ENCODE data around the gene PRKAG1. TPM values are rescaled to one million over a fixed set of nuclear protein-coding genes. Genes with fewer than 3 reads are reported as not detected.

PRKAG1 gene
- total and polyA plus RNA-seq, 10 of the 15 experiments (the other 5 are each of a cell fraction or from before 2014, with no cell fraction given) = 44.5 to 91.6 (median 60.9) TPM

- TF ChIP-seq PRDM15 (CRISPR knock-in tag; IDR thresholded peaks at IDR 0.05) = no peak
- no peak for TF ChIP-seq HDGF (IDR thresholded peaks at IDR 0.05)
- TF ChIP-seq ATF7 (IDR thresholded peaks at IDR 0.05; ENCODE audit: low read depth) = no peak
- no peak for TF ChIP-seq BMI1 (IDR thresholded peaks at IDR 0.05; ENCODE audit: borderline replicate concordance)
- TF ChIP-seq RFX5 (IDR thresholded peaks at IDR 0.05; ENCODE audit: low read depth, low read length) = no peak
Observed at GRCh38 chr12:49051777-49052438, 33.3 kb upstream of the PRKAG1 start (continued).

GRCh38 chr12:49051373-49051764 lies 32.8 kb upstream of the PRKAG1 start:
- ChIA-PET SMC1A (ENCODE audit: uncharacterized antibody, unreplicated experiment) (no interaction called here), CTCF (no interaction called here), RAD21 (ENCODE audit: unreplicated experiment) (no interaction called here), POLR2A (interaction anchor here (1.0 kb wide), 1 partner anchor 12 kb away, joined by 3 read pairs; no protein-coding TSS in a partner anchor)
- FAIRE-seq (no peak), ATAC-seq (no peak), DNase-seq (ENCODE audit: low read depth, low spot score) (no peak)
- Histone ChIP-seq H2AFZ (ENCODE audit: control insufficient read depth, low read depth, low read length) (no peak overlapping the region), H3K4me1 (ENCODE audit: control insufficient read depth, insufficient read depth, low read length) (0 out of 2 replicates have a peak, but pooled peaks cover 1% of the 10 kb centered on the region), H3K79me2 (ENCODE audit: control insufficient read depth, insufficient read depth, low read length) (peaks cover 22% of the 10 kb centered on the region), H4K20me1 (ENCODE audit: control insufficient read depth, insufficient read depth) (peaks cover 21% of the 10 kb centered on the region), H3K36me3 (ENCODE audit: control insufficient read depth in 2 of 2, insufficient read depth in 2 of 2, low read length in 1 of 2) (peaks cover 44 to 67% of the 10 kb centered on the region in 2 experiments), H3K4me3 (no peak overlapping the region), H3K4me2 (ENCODE audit: control insufficient read depth, insufficient read depth) (no peak overlapping the region), H3K27me3 (replicated peaks in 1 of 2; ENCODE audit: control insufficient read depth in 2 of 2, insufficient read depth in 2 of 2, low read length in 1 of 2) (no peaks in the 10 kb centered on the region), H3K9me3 (replicated peaks; ENCODE audit: control insufficient read depth, insufficient read depth, low read length) (no peaks in the 10 kb centered on the region), H3K27ac (ENCODE audit: control insufficient read depth, insufficient read depth) (no peak overlapping the region), H3K9ac (ENCODE audit: control insufficient read depth, insufficient read depth, low read length) (no peak overlapping the region)
- in situ Hi-C loops (cut with MboI) = no loop called here
- BruUV-seq (replicated peaks) = no TSS peak
- intact Hi-C loops (cut with micrococcal nuclease; ENCODE audit: unreplicated experiment) = no loop called here
- WGBS (ENCODE audit: insufficient coverage, insufficient replicate concordance, low lambda C conversion rate, missing lambda C conversion rate) = 98% methylated on average over 18 of the region's 18 CpGs
- TF ChIP-seq POLR2AphosphoS2 (IDR thresholded peaks at IDR 0.05; ENCODE audit: low read depth, low read length) (0 out of 2 replicates have a peak, but pooled peaks have one; percentile 61), NR2C2 (IDR thresholded peaks at IDR 0.05; ENCODE audit: borderline replicate concordance, control insufficient read depth, insufficient read length, low read depth) (no peak)

Measured in GM12878 (cell line).